A549 (cell line): ENCODE data around the gene WWC1.

Experiments
- ATOH8 ChIP-seq: fragments of 250-450 bp; sonication (Bioruptor Pico); IDR thresholded peaks from 2 replicates; pipeline ENCODE4 v1.5.0; 2020; ENCODE audit warnings: low read depth, mild to moderate bottlenecking, moderate library complexity
- BCL3 ChIP-seq: fragments of >200 bp; sonication (Bioruptor Twin); formaldehyde crosslinking; IDR thresholded peaks from 3 replicates; pipeline ENCODE4 v1.6.1; 2016
- CTCF ChIP-seq: fragments of >200 bp; sonication (Bioruptor Twin); formaldehyde crosslinking; IDR thresholded peaks from 3 replicates; pipeline ENCODE4 v1.5.1; 2016
- ESRRA ChIP-seq: fragments of 150-350 bp; IDR thresholded peaks from 2 replicates; pipeline ENCODE4 v1.6.1; 2014; ENCODE audit warnings: mild to moderate bottlenecking, low read length, borderline replicate concordance
- HDAC2 ChIP-seq: fragments of 200-600 bp; sonication (generic); IDR thresholded peaks from 2 replicates; pipeline ENCODE4 v1.6.1; 2016
- KDM5A ChIP-seq: fragments of 200-600 bp; sonication (generic); IDR thresholded peaks from 2 replicates; pipeline ENCODE4 v1.6.1; 2016; ENCODE audit warnings: antibody characterized with exemption, mild to moderate bottlenecking
- PHF8 ChIP-seq: fragments of 200-600 bp; sonication (generic); IDR thresholded peaks from 2 replicates; pipeline ENCODE4 v1.6.1; 2016; ENCODE audit warnings: low read depth, mild to moderate bottlenecking, antibody characterized with exemption, moderate library complexity, borderline replicate concordance
- POLR2A ChIP-seq: IDR thresholded peaks from 2 replicates; pipeline ENCODE4 v1.6.1; 2012; ENCODE audit warnings: mild to moderate bottlenecking, low read length
- POLR2AphosphoS2 ChIP-seq: conservative IDR thresholded peaks from 2 replicates; pipeline ENCODE4 v1.6.1; 2012; ENCODE audit warnings: low read length, improper control_type of control experiment, inconsistent platforms
- RCOR1 ChIP-seq: fragments of 150-350 bp; IDR thresholded peaks from 2 replicates; pipeline ENCODE4 v1.6.1; 2014; ENCODE audit warnings: antibody characterized with exemption, low read length, low read depth
- ZFP36 ChIP-seq: fragments of 450-650 bp; IDR thresholded peaks from 2 replicates; pipeline ENCODE4 v1.6.1; 2014; ENCODE audit warnings: borderline replicate concordance; ENCODE audit not compliant: partially characterized antibody

GRCh38 chr5:168318240-168318639 lies 26.8 kb downstream of the WWC1 start:
- no peak for TF ChIP-seq BCL3
- no peak for TF ChIP-seq CTCF
- TF ChIP-seq KDM5A: no peak
- TF ChIP-seq PHF8: no peak
- no peak for TF ChIP-seq POLR2A
- no peak for TF ChIP-seq ATOH8 (CRISPR knock-in tag)
- TF ChIP-seq HDAC2: no peak
- TF ChIP-seq ESRRA: no peak
- TF ChIP-seq RCOR1: no peak
- no peak for TF ChIP-seq POLR2AphosphoS2
- no peak for TF ChIP-seq ZFP36
